ENCODE results near the gene DHRS12.

Gene DHRS12

DNA sequence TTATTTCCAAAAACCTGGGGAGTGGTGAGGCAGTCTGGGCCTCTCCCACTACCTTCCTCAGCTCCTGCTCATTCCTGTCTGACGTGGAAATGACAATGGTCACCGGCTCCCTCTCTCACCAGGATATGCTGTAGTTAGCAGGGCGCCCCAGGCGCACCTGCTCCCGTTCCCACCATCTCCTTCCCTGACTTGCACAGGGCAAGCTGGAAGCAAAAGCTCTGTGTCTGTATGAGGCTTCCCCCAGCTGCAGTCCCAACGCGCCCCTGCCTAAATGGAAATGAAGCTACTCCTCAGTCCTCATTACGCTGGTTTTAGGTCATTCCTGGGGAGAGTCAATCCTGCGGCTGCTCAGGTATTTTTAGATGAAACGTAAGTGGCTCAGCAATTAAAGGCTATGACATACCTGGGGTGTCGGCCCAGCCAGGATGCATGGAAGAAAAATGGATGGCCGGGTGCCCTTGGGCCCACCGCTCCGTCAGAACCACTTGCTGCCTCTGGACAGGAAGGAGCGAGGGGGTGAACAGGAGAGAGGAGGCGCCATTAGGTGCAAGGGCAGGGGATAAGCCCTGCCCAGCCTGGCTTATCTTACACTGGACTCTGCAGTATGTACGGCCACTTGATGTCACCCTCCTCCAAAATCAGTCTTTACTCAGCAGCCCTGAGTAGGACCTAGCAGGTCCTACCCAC lies 32.4 kb downstream of the DHRS12 start:
- DNase-seq (ENCODE audit: low spot score in 2 of 2) (no peak), ATAC-seq (ENCODE audit: low read depth) (no peak)
- Mint-ChIP-seq H3K4me1 (peaks cover 11% of the 10 kb centered on the region), H3K36me3 (peaks cover 5% of the 10 kb centered on the region), H3K27ac (peak overlapping the region; percentile 3), H3K27me3 (no peaks in the 10 kb centered on the region), H3K4me3 (peak overlapping the region; percentile 11), H3K9me3 (no peaks in the 10 kb centered on the region)

DNA sequence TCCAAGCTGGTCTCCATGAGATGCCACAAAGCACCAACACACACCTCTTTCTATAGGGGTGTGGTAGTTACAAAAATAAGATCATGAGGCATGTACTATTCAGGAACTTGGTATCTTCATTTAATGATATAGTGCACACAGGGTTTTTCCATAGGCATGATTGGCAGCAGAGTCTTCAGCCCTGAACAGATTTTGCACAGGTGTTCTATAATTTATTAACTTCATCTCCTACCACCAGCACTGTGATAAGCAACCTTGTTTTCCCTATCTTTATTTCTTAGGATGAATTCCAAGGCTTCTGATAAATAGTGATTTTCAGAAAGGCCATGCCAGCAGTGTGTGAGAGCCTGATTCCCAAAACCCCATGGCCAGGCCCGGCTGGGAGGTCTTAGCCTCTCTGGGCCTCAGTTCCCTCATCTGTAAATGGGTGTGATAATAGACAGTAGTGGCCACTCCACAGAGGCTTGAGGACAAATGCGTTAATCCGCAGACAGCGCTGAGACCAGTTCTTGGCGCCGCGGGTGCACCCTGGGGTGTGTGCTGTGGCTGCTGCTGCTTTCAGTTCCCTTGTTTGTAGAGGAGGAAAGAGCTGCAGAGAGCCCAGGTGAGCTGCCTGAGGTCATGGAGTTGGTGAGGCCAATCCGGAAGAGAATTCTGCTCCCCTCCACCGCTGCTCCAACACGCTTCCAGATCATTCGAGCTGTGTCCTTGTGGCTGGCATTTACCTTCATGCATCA lies 33.1 kb downstream of the DHRS12 start:
- H3K27me3 Mint-ChIP-seq = no peaks in the 10 kb centered on the region
- ATAC-seq (ENCODE audit: low read depth) (peak; percentile 96), DNase-seq (ENCODE audit: low spot score in 2 of 2) (peak in 1 of 2 donors; percentile 19)
- no peaks in the 10 kb centered on the region for H3K9me3 Mint-ChIP-seq
- H3K36me3 Mint-ChIP-seq = peaks cover 10% of the 10 kb centered on the region
- no peak overlapping the region for H3K27ac Mint-ChIP-seq
- peaks cover 11% of the 10 kb centered on the region for H3K4me1 Mint-ChIP-seq
- H3K4me3 Mint-ChIP-seq = peak overlapping the region; percentile 11

DNA sequence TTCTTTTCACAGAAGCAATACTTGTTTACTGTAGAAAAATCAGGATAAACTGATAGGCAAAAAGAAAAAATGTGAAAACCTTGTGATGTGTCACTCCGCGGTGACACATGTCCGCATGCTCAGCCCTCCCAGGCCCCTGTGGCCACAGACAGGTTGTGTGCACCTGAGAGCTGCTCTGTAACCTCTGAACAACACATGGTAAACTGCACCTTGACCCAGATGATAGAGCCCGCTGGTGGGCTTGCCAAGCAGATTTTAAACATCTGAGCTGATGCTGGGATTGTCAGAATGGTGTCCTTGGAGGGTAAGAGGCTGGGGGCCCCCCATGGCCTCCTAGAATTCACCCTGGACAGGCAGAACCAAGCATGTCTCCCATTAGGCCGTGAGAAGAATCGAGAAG lies 33.8 kb downstream of the DHRS12 start:
- no peaks in the 10 kb centered on the region for H3K27me3 Mint-ChIP-seq
- no peaks in the 10 kb centered on the region for H3K9me3 Mint-ChIP-seq
- no peak overlapping the region for H3K4me3 Mint-ChIP-seq
- H3K36me3 Mint-ChIP-seq = peaks cover 10% of the 10 kb centered on the region
- ATAC-seq (ENCODE audit: low read depth) (no peak), DNase-seq (ENCODE audit: low spot score in 2 of 2) (no peak)
- H3K27ac Mint-ChIP-seq = no peak overlapping the region
- peaks cover 11% of the 10 kb centered on the region for H3K4me1 Mint-ChIP-seq

DNA sequence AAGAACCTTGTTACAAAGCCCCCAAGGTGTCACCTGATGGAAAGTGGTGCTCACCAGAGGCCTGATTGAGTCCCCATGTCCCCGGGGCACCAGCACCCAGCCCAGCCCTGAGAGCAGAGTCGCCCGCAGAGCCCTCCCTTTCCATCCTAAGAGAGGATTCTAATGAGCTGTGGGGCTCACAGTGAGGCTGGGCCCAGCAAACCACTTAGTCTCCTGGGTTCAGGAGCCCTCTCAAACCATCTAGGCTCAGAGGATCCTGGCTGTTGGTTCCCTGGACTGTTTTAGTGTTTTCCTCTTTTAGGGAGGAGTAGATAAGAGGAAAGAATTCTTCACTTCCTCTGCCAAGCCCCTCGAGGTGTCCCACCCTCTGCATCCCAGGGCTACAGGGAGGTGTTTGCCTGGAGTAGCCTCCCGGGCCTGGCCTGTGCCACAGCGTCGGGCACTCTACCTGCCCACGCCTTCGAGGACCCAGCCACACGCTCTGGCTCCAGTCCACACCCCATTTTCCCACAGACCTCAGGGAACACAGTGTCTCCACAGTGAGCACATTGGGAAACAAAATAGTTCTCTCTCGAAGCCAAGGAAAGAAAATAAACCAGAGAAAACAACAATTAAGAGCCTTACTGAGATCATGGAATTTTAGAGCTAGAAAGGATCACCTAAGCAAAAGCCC lies 34.4 kb downstream of the DHRS12 start:
- peaks cover 15% of the 10 kb centered on the region for H3K4me1 Mint-ChIP-seq
- H3K4me3 Mint-ChIP-seq = no peak overlapping the region
- ATAC-seq (ENCODE audit: low read depth) (no peak), DNase-seq (ENCODE audit: low spot score in 2 of 2) (no peak)
- peak overlapping the region; percentile 13 for H3K27ac Mint-ChIP-seq
- no peaks in the 10 kb centered on the region for H3K27me3 Mint-ChIP-seq
- H3K9me3 Mint-ChIP-seq = no peaks in the 10 kb centered on the region
- H3K36me3 Mint-ChIP-seq = peaks cover 10% of the 10 kb centered on the region

DNA sequence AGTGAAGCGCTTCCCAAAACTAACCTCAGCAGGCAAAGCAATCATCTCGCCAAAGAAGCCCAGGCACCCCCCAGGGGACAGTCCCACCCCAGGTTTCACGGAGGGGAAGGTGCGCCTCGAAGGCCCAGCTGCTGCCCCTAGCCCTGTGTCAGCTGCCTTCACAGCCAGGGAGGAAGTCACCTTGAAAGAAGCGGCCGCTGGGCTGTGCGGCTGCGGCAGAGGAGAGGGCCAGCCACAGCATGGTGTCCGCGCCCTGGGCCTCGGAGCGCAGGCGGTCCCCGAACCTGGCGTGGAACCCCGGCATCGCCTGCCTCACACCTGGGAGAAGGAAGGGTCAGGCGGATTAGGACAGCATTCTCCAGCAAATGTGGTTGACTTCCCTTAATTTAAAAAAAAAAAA lies 35.0 kb downstream of the DHRS12 start:
- H3K4me1 Mint-ChIP-seq = peaks cover 20% of the 10 kb centered on the region

DNA sequence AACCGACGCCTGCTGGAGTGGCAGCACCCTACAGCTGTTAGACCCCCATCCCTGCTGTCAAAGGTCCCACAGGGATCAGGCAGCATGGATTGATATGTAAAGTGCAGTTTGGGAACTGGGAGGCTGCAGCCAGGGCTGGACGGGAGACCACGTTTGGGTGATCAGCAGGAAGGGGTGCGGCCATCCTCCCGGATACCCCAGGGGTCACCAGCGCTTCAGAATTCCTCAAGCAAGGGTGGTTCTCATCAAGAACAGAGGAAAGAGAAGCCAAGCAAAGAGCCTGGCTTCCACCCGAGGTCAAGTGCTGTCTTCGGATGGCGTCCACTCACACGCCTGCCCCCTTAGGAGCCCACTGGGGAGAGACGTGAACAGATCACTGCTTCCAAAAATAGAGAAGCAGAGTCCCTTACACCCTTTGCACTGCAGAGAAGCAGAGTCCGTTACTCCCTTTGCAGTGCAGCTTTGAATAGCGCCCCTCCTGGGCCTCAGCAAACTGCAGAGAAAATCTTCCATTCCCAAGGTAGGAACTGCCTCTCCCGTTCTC lies 35.5 kb downstream of the DHRS12 start:
- H3K27me3 Mint-ChIP-seq = no peaks in the 10 kb centered on the region
- peaks cover 21% of the 10 kb centered on the region for H3K4me1 Mint-ChIP-seq
- H3K4me3 Mint-ChIP-seq = no peak overlapping the region
- H3K36me3 Mint-ChIP-seq = peaks cover 10% of the 10 kb centered on the region
- DNase-seq (ENCODE audit: low spot score in 2 of 2) (no peak), ATAC-seq (ENCODE audit: low read depth) (no peak)
- peak overlapping the region; percentile 38 for H3K27ac Mint-ChIP-seq
- H3K9me3 Mint-ChIP-seq = no peaks in the 10 kb centered on the region

More for the DNA sequence above, 35.0 kb downstream of the DHRS12 start:
- Mint-ChIP-seq H3K36me3 (peaks cover 10% of the 10 kb centered on the region), H3K27me3 (no peaks in the 10 kb centered on the region), H3K4me3 (no peak overlapping the region), H3K9me3 (no peaks in the 10 kb centered on the region), H3K27ac (no peak overlapping the region)
- DNase-seq (ENCODE audit: low spot score in 2 of 2) (no peak), ATAC-seq (ENCODE audit: low read depth) (no peak)

DNA sequence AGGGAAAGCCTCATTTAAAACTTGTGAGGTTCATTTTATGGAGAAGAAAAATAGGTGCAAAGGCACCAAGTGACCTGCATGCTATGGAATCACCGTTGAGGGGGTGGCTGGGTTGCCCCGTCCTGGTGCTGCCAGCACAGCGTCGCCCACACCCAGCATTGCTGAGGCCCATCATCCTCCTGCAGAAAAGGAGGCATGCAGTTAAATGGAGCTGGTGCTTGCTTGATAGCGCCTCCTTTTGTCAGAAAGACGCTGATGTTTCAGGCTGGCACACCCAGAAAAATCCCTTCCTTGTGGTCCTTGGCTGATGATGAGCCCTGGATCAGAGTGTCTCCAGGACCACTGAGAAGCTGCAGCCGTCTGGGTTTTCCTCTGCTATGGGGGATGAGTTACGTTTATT lies 36.9 kb downstream of the DHRS12 start:
- no peak for ATAC-seq (ENCODE audit: low read depth)
- H3K4me3 Mint-ChIP-seq = no peak overlapping the region
- DNase-seq (ENCODE audit: low spot score in 2 of 2) = no peak
- no peak overlapping the region for H3K27ac Mint-ChIP-seq
- H3K27me3 Mint-ChIP-seq = no peaks in the 10 kb centered on the region
- H3K36me3 Mint-ChIP-seq = peaks cover 14% of the 10 kb centered on the region
- no peaks in the 10 kb centered on the region for H3K9me3 Mint-ChIP-seq
- peaks cover 32% of the 10 kb centered on the region for H3K4me1 Mint-ChIP-seq

DNA sequence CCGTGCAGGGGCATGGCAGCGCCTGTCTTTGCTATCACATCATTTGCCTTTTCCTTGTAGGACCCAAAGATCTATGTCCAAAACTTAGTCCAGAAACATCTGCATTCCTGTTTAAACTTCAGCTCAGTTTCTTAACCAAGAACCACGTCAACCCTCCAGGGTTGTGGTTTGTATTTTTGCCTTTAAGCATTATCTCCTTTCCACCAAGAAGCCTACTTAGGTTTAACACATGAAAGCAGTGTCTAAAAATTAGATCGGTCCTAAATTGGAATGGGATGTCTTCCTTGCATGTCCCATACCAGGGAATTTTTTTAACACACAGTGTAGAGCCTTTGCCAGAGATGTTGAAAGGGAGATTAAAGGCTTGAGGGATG lies 38.8 kb downstream of the DHRS12 start:
- H3K27ac Mint-ChIP-seq = peak overlapping the region; percentile 84
- H3K4me1 Mint-ChIP-seq = peaks cover 22% of the 10 kb centered on the region
- H3K36me3 Mint-ChIP-seq = peaks cover 24% of the 10 kb centered on the region

DNA sequence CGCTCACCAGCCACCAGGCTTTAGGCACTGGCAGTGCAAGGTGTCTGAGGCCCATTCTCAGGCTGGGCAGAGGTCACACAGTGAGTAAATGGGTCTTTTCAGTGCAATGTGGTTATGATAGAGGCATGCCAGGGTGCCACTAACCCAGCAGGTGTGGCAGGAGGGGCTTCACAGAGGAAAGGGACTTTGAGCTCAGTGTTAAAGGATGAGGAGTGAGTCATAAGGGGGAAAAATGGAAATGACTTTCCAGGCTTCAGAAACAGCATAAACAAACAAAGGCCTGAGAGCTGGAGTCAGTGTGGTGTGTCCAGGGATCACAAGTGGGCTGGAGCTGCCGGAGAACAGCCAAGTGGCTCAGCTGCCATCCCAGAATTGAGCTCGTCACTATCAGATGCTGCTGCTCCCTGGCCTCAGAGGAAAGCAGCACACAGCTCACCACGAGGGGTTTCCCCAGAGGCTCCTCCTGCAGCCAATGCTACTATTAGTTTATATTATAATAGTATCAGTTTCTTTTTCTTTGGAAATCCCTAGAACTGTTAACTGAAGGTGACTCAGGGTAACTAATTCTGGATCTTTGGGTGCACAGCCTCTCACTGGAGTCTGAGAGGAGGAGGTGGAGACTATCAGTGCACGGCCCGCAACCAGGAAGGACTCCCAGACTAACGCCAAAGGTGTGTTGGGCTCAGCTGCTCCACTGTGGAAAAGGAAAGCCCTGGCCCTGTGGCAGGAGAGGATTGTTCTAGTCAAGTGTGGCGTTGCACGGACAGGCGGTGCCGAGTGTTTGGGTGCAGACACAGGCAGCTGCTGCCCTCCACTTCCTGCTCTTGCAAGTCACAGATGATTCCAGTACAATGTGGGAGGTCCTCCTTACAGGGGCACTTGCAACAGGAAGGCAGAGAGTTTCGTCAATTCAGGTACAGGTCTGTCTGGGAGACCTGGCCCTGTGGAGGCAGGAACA lies 39.5 kb downstream of the DHRS12 start:
- H3K27ac Mint-ChIP-seq = peak overlapping the region; percentile 84
- no peaks in the 10 kb centered on the region for H3K27me3 Mint-ChIP-seq
- DNase-seq (ENCODE audit: low spot score in 2 of 2) (peak in 1 of 2 donors; percentile 15), ATAC-seq (ENCODE audit: low read depth) (peak; percentile 95)
- H3K9me3 Mint-ChIP-seq = no peaks in the 10 kb centered on the region
- H3K4me1 Mint-ChIP-seq = peaks cover 22% of the 10 kb centered on the region
- peaks cover 29% of the 10 kb centered on the region for H3K36me3 Mint-ChIP-seq
- H3K4me3 Mint-ChIP-seq = peak overlapping the region; percentile 57

More for the DNA sequence above, 38.8 kb downstream of the DHRS12 start:
- no peak for ATAC-seq (ENCODE audit: low read depth)
- no peaks in the 10 kb centered on the region for H3K9me3 Mint-ChIP-seq
- H3K4me3 Mint-ChIP-seq = no peak overlapping the region
- H3K27me3 Mint-ChIP-seq = no peaks in the 10 kb centered on the region
- no peak for DNase-seq (ENCODE audit: low spot score in 2 of 2)

DNA sequence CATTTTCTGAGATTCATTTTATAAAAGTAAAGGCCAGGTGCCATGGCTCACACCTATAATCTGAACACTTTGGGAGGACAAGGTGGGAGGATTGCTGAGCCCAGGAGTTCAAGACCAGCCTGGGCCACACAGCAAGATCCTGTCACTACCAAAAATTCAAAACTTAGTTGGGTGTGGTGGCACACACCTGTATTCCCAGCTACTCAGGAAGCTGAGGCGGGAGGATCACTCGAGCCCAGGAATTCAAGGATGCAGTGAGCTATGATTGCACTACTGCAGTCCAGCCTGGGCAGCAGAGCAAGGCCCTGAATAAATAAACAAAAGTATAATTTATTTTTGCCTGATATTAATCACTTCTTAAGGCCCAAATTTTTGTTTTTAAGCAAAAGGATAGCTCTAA lies 40.5 kb downstream of the DHRS12 start:
- Mint-ChIP-seq H3K27me3 (no peaks in the 10 kb centered on the region), H3K4me1 (peaks cover 22% of the 10 kb centered on the region), H3K4me3 (no peak overlapping the region), H3K27ac (peak overlapping the region; percentile 54), H3K9me3 (no peaks in the 10 kb centered on the region), H3K36me3 (peaks cover 33% of the 10 kb centered on the region)
- DNase-seq (ENCODE audit: low spot score in 2 of 2) = no peak
- ATAC-seq (ENCODE audit: low read depth) = no peak

DNA sequence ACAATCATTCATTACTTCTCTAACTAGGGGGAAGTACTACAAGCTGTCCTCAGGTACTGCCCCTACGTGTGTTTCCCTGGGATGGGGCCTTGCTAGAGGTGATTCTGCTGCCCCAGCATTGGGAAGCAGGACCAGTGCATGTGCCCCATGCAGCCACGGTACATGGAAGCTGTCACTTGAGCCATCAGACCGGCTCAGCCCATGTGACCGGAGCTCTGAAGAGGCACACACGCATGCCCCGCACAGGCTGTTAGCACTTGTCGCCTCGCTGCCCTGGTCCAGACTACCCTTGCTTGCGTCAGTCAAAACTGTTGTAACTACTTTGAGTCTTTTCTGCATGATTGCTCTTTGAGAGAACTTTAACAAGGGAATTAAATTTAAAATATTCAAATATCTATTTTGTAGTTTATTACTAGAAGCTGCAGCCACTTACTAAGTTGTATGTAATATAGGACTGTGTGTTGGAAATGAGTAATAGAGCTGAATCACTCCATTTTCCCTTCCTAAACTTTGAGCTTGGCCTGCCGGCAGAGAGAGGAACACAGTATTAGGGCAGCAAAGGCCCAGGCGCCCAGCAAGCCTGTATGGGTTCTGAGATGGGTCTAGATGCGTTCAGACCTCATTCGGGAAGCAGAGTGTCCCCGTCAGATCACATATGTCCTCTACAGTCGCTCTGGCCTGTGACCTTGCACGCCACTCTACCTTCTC lies 42.2 kb downstream of the DHRS12 start:
- Mint-ChIP-seq H3K4me3 (no peak overlapping the region), H3K36me3 (peaks cover 39% of the 10 kb centered on the region), H3K27ac (peak overlapping the region; percentile 54), H3K9me3 (no peaks in the 10 kb centered on the region), H3K4me1 (peaks cover 22% of the 10 kb centered on the region), H3K27me3 (no peaks in the 10 kb centered on the region)
- no peak for ATAC-seq (ENCODE audit: low read depth)
- no peak for DNase-seq (ENCODE audit: low spot score in 2 of 2)

DNA sequence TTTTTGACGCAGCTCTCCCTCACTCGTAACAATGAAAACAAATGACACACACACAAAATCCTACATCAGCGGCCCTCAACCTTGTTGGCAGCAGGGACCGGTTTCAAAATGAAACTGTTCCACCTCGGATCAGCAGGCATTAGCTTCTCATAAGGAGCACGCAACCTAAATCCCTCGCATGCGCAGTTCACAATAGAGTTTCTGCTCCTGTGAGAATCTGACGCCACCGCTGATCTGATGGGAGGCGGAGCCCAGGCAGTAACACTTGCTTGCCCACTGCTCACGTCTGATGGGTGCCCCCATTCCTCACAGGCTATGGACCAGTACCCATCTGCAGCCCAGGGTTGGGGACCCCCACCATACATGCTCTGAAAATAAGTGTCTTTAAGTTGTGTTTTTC lies 43.4 kb downstream of the DHRS12 start:
- Mint-ChIP-seq H3K4me3 (no peak overlapping the region), H3K4me1 (peaks cover 22% of the 10 kb centered on the region), H3K9me3 (no peaks in the 10 kb centered on the region), H3K36me3 (peaks cover 33% of the 10 kb centered on the region), H3K27ac (no peak overlapping the region), H3K27me3 (no peaks in the 10 kb centered on the region)
- DNase-seq (ENCODE audit: low spot score in 2 of 2) = no peak
- ATAC-seq (ENCODE audit: low read depth) = no peak

DNA sequence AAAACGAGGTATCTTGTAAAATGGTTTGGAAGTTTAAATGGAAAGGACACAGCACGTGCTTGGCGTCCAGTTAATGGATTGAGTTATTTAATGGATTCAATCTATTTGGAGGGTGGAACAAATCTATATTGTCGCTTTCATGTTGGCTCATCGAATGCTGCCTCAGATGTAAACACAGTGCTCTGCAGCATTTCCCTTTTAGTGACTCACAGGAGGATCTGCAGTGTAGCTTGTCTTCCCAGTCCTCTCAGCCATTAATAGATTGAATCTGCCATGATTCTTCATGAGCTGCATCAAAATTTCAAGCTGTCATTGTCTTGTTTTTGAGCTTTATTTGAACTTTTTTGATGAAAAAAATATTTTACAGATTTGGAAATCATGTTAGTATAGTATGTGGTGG lies 44.7 kb downstream of the DHRS12 start:
- Mint-ChIP-seq H3K36me3 (peaks cover 36% of the 10 kb centered on the region), H3K27ac (no peak overlapping the region), H3K4me1 (peaks cover 16% of the 10 kb centered on the region), H3K9me3 (no peaks in the 10 kb centered on the region), H3K4me3 (no peak overlapping the region), H3K27me3 (no peaks in the 10 kb centered on the region)
- ATAC-seq (ENCODE audit: low read depth) (no peak), DNase-seq (ENCODE audit: low spot score in 2 of 2) (no peak)
